A549 (cell line): ENCODE data around the gene SLC24A2. TPM values are rescaled to one million over a fixed set of nuclear protein-coding genes. Genes with fewer than 3 reads are reported as not detected.

ENCODE experiments used
- ATAC-seq, 2 experiments: fragments of 200-7000 bp in 1 of 2; fragments of >200 bp in 1 of 2; cut with Nextera tagmentation in 1 of 2; cut with Tn5 transposase in 1 of 2; 3 replicates each; pipeline versions ENCODE4 v1.8.0 to v1.9.1; 2018 to 2020; ENCODE audit warnings: mild to moderate bottlenecking in 1 of 2, moderate library complexity in 1 of 2
- CTCF ChIA-PET: fragments of 300-600 bp; sonication (Branson Sonifier 250); formaldehyde crosslinking; extraction: SDS; loops from one replicate; lab custom pipeline; 2021; ENCODE audit warnings: antibody characterized with exemption, inconsistent platforms; lab: Yijun Ruan, JAX
- POLR2A ChIA-PET: fragments of 350-600 bp; formaldehyde crosslinking; extraction: SDS; loops from one replicate; lab custom pipeline; 2021; ENCODE audit warnings: antibody characterized with exemption, inconsistent platforms; lab: Yijun Ruan, JAX
- DNase-seq, 2 experiments: peaks; one replicate each; pipeline versions ENCODE4 v3.0.0 to v3.0.0-alpha.2; 2011 to 2016; ENCODE audit warnings: low read depth in 1 of 2, low spot score in 1 of 2
- FAIRE-seq: peaks from 2 replicates; lab custom pipeline; 2011; peaks lifted over from hg19 to GRCh38; lab: Jason Lieb, UNC
- H3K27ac ChIP-seq, 2 experiments: fragments of >200 bp; sonication (Bioruptor Twin); formaldehyde crosslinking; 3 replicates each; pipeline ENCODE4 v1.5.1; 2016 to 2017
- H3K4me1 ChIP-seq: fragments of >200 bp; sonication (Bioruptor Twin); formaldehyde crosslinking; 3 replicates; pipeline ENCODE4 v1.6.1; 2016
- H3K4me2 ChIP-seq: fragments of >200 bp; sonication (Bioruptor Twin); formaldehyde crosslinking; 3 replicates; pipeline ENCODE4 v1.6.1; 2016
- H3K4me3 ChIP-seq: fragments of >200 bp; sonication (Bioruptor Twin); formaldehyde crosslinking; 3 replicates; pipeline ENCODE4 v1.5.1; 2016
- H3K9me3 ChIP-seq: fragments of >200 bp; sonication (Bioruptor Twin); formaldehyde crosslinking; 3 replicates; pipeline ENCODE4 v1.6.1; 2016
- CHD2 ChIP-seq: fragments of 150-350 bp; IDR thresholded peaks from 2 replicates; pipeline ENCODE4 v1.6.1; 2014; ENCODE audit warnings: low read length; ENCODE audit not compliant: partially characterized antibody
- CTCF ChIP-seq: fragments of >200 bp; sonication (Bioruptor Twin); formaldehyde crosslinking; IDR thresholded peaks from 3 replicates; pipeline ENCODE4 v1.5.1; 2016
- ELK1 ChIP-seq: fragments of 150-350 bp; IDR thresholded peaks from 2 replicates; pipeline ENCODE4 v1.6.1; 2014; ENCODE audit warnings: low read depth, mild to moderate bottlenecking, low read length
- EP300 ChIP-seq, 2 experiments: fragments of >200 bp; sonication (Bioruptor Twin); formaldehyde crosslinking; IDR thresholded peaks; 2 replicates in 1 of 2; 3 replicates in 1 of 2; pipeline ENCODE4 v1.6.1; 2016 to 2017
- ESRRA ChIP-seq: fragments of 150-350 bp; IDR thresholded peaks from 2 replicates; pipeline ENCODE4 v1.6.1; 2014; ENCODE audit warnings: mild to moderate bottlenecking, low read length, borderline replicate concordance
- FOSB ChIP-seq: fragments of 250-450 bp; sonication (Bioruptor Pico); IDR thresholded peaks from 2 replicates; pipeline ENCODE4 v1.5.0; 2020; ENCODE audit warnings: mild to moderate bottlenecking, moderate library complexity
- FOSL2 ChIP-seq, 2 experiments: fragments of 450-650 bp in 1 of 2; fragments of >200 bp in 1 of 2; sonication (Bioruptor Twin) in 1 of 2; formaldehyde crosslinking; IDR thresholded peaks; 2 replicates each; pipeline versions ENCODE4 v1.5.0 to v1.6.1; 2016 to 2020; ENCODE audit warnings: mild to moderate bottlenecking in 1 of 2, moderate library complexity in 1 of 2
- HDAC2 ChIP-seq: fragments of 200-600 bp; sonication (generic); IDR thresholded peaks from 2 replicates; pipeline ENCODE4 v1.6.1; 2016
- HMGXB4 ChIP-seq: fragments of 250-450 bp; sonication (Bioruptor Pico); IDR thresholded peaks from 2 replicates; pipeline ENCODE4 v1.5.0; 2021; ENCODE audit warnings: mild to moderate bottlenecking, moderate library complexity, borderline replicate concordance
- NPAS2 ChIP-seq: fragments of 250-450 bp; sonication (Bioruptor Pico); IDR thresholded peaks from 2 replicates; pipeline ENCODE4 v1.8.0; 2022; ENCODE audit warnings: mild to moderate bottlenecking, moderate library complexity, borderline replicate concordance
- NR3C1 ChIP-seq: fragments of >200 bp; sonication (Bioruptor Twin); formaldehyde crosslinking; IDR thresholded peaks from 3 replicates; pipeline ENCODE4 v1.6.1; 2017
- RAD21 ChIP-seq, 2 experiments: fragments of >200 bp in 1 of 2; sonication (Bioruptor Twin) in 1 of 2; formaldehyde crosslinking in 1 of 2; IDR thresholded peaks in 1 of 2; conservative IDR thresholded peaks in 1 of 2; 2 replicates in 1 of 2; 3 replicates in 1 of 2; pipeline ENCODE4 v1.6.1; 2012 to 2018; ENCODE audit warnings: inconsistent platforms in 1 of 2
- REST ChIP-seq: fragments of 200-600 bp; sonication (generic); IDR thresholded peaks from 2 replicates; pipeline ENCODE4 v1.6.1; 2016; ENCODE audit warnings: antibody characterized with exemption, mild to moderate bottlenecking, moderate library complexity
- RFX5 ChIP-seq: fragments of 450-650 bp; IDR thresholded peaks from 2 replicates; pipeline ENCODE4 v1.7.1; 2014; ENCODE audit warnings: antibody characterized with exemption, mild to moderate bottlenecking, moderate library complexity
- RNF2 ChIP-seq: fragments of 200-600 bp; sonication (generic); IDR thresholded peaks from 2 replicates; pipeline ENCODE4 v1.6.1; 2016; ENCODE audit warnings: low read depth, mild to moderate bottlenecking, antibody characterized with exemption, moderate library complexity, borderline replicate concordance
- SMC3 ChIP-seq: fragments of >200 bp; sonication (Bioruptor Twin); formaldehyde crosslinking; IDR thresholded peaks from 3 replicates; pipeline ENCODE4 v1.6.1; 2018; ENCODE audit warnings: inconsistent platforms
- TP53 ChIP-seq: fragments of 250-450 bp; sonication (Bioruptor Pico); IDR thresholded peaks from 2 replicates; pipeline ENCODE4 v1.5.0; 2021; ENCODE audit warnings: mild to moderate bottlenecking, moderate library complexity
- WGBS: methylation state at CpG from one replicate; pipeline ENCODE4 v1.1.6; 2017; ENCODE audit errors: missing lambda C conversion rate; 5-methylcytosine and 5-hydroxymethylcytosine counted together
- polyA plus RNA-seq, 4 experiments: library from polyadenylated mRNA; depleted of rRNA in 3 of 4; stranded (reverse); fragments of >200 nt; fragmentation: RNase III in 1 of 4; extraction: RNeasy Plus Mini Kit Qiagen cat#74134 plus additional on column Dnase treatment in 1 of 4; gene quantifications; 2 replicates in 3 of 4; 3 replicates in 1 of 4; pipeline ENCODE4 v1.2.3, GENCODE V29; 2011 to 2017

SLC24A2 gene
- polyA plus RNA-seq, 2 of the 4 experiments (the other 2 are of a cell fraction) = not detected

- ChIA-PET CTCF (interaction anchor here (1.3 kb wide), 1 partner anchor 62 kb away, joined by 3 read pairs; no protein-coding TSS in a partner anchor), POLR2A (no interaction called here)
- FAIRE-seq (no peak), DNase-seq (peak in 1 of 2 experiments; percentile 7), ATAC-seq (peak in 1 of 2 experiments; percentile 34; a peak in 1 of 6 replicates)
- H3K4me1 ChIP-seq = no peaks in the 10 kb centered on the region
- 27% methylated on average over 16 of the region's 16 CpGs for WGBS
- H3K9me3 ChIP-seq = no peaks in the 10 kb centered on the region; the same call in 2 of the 3 replicates
- no peak for TF ChIP-seq RFX5
- TF ChIP-seq RNF2 = no peak
- TF ChIP-seq TP53 (CRISPR knock-in tag) = no peak
- peak overlapping the region; percentile 54 for H3K4me2 ChIP-seq
- H3K4me3 ChIP-seq = peak overlapping the region; percentile 35
- no peak overlapping the region for H3K27ac ChIP-seq
These were observed 20.8 kb upstream of the SLC24A2 start for GRCh38 chr9:19809422-19810269.

GRCh38 chr9:19807182-19807892 lies 18.5 kb upstream of the SLC24A2 start:
- Histone ChIP-seq H3K4me3 (no peak overlapping the region), H3K9me3 (no peaks in the 10 kb centered on the region), H3K27ac (no peak overlapping the region), H3K4me1 (no peaks in the 10 kb centered on the region), H3K4me2 (no peak overlapping the region)
- WGBS = 2% methylated on average over 4 of the region's 4 CpGs
- FAIRE-seq (no peak), ATAC-seq (no peak), DNase-seq (no peak)
- CTCF ChIA-PET = no interaction called here
- TF ChIP-seq CTCF (no peak), CHD2 (no peak), ESRRA (no peak), NPAS2 (CRISPR knock-in tag) (no peak), FOSL2 (IDR thresholded peaks at IDR 0.05) (no peak), FOSL2 (CRISPR knock-in tag; IDR thresholded peaks at IDR 0.05) (no peak), REST (no peak), HDAC2 (no peak), ELK1 (no peak), FOSB (no peak), EP300 (IDR thresholded peaks at IDR 0.05) (no peak), HMGXB4 (no peak), NR3C1 (no peak), RAD21 (conservative IDR thresholded peaks at IDR 0.05 in 1 of 2, IDR thresholded peaks at IDR 0.05 in 1 of 2) (no peak), SMC3 (no peak)
- POLR2A ChIA-PET = no interaction called here
